Testis (tissue), 3 donors: Measurements from ENCODE around the gene MND1. TPM values are rescaled to one million over a fixed set of nuclear protein-coding genes. Genes with fewer than 3 reads are reported as not detected.

Experiments used
- DNase-seq: peaks from one replicate; pipeline ENCODE4 v3.0.0-alpha.2; 2019
- H3K27ac ChIP-seq, 2 donors: fragments of 200-600 bp; sonication (generic); one replicate each; pipeline ENCODE4 v1.5.1; 2019
- H3K27me3 ChIP-seq: fragments of 200-600 bp; sonication (generic); one replicate; pipeline ENCODE4 v1.5.1; 2019
- H3K36me3 ChIP-seq: fragments of 200-600 bp; sonication (generic); one replicate; pipeline ENCODE4 v1.5.1; 2017; ENCODE audit warnings: low read depth; ENCODE audit errors: missing control alignments
- H3K4me1 ChIP-seq: fragments of 200-600 bp; sonication (generic); one replicate; pipeline ENCODE4 v1.5.1; 2019
- H3K4me3 ChIP-seq, 2 donors: fragments of 200-600 bp; sonication (generic); one replicate each; pipeline ENCODE4 v1.5.1; 2017 to 2019
- H3K9me3 ChIP-seq: fragments of 200-600 bp; sonication (generic); one replicate; pipeline ENCODE4 v1.5.1; 2017
- CTCF ChIP-seq, 3 experiments: fragments of 450-650 bp in 2 of 3; fragments of 200-600 bp in 1 of 3; sonication (generic) in 1 of 3; IDR thresholded peaks; one replicate each; pipeline ENCODE4 v1.5.1; 2016 to 2019; ENCODE audit warnings: antibody characterized with exemption in 3 of 3, mild to moderate bottlenecking in 2 of 3, moderate library complexity in 1 of 3
- POLR2A ChIP-seq: fragments of 450-650 bp; IDR thresholded peaks from one replicate; pipeline ENCODE4 v1.6.1; 2017; ENCODE audit warnings: antibody characterized with exemption, mild to moderate bottlenecking, moderate library complexity
- WGBS, 2 donors: methylation state at CpG; one replicate each; pipeline ENCODE4 v1.1.5; 2018; 5-methylcytosine and 5-hydroxymethylcytosine counted together
- intact Hi-C: fragments of 100-400 bp; cut with DNase I; formaldehyde crosslinking; loops from one replicate; pipeline ENCODE4 v1.15.1; 2023; ENCODE audit warnings: low total_unique reads
- polyA plus RNA-seq: library from polyadenylated mRNA; stranded (reverse); fragments of 350-450 nt; fragmentation: Illumina TruSeq; extraction: RNeasy Lipid Tissue Mini Kit (QIAGEN cat#74804); gene quantifications from one replicate; pipeline ENCODE4 v1.2.3, GENCODE V29; 2014; ENCODE audit warnings: low read depth, low replicate concordance; ENCODE audit not compliant: insufficient read depth
- total RNA-seq, 2 donors: library from RNA; depleted of rRNA; stranded (reverse); fragments of >200 nt; gene quantifications; one replicate each; pipeline ENCODE4 v1.2.3, GENCODE V29; 2016

MND1 gene
- total and polyA plus RNA-seq, 3 donors from 2014 or later, result 8.3 to 17.5 (median 11.4) TPM

GRCh38 chr4:153418558-153418957 lies 74.1 kb downstream of the MND1 start:
- no peak for DNase-seq
- H3K4me1 ChIP-seq, result no peaks in the 10 kb centered on the region
- H3K9me3 ChIP-seq, result no peaks in the 10 kb centered on the region
- 66% methylated on average over 3 of the region's 3 CpGs for WGBS, 2 donors
- no peak overlapping the region for H3K4me3 ChIP-seq
- no peak overlapping the region for H3K27ac ChIP-seq
- no peaks in the 10 kb centered on the region for H3K36me3 ChIP-seq
- TF ChIP-seq POLR2A (no peak), CTCF (IDR thresholded peaks at IDR 0.05) (no peak)
- intact Hi-C loops, result no loop called here
- no peaks in the 10 kb centered on the region for H3K27me3 ChIP-seq

GRCh38 chr4:153419029-153419428 lies 74.5 kb downstream of the MND1 start:
- H3K4me3 ChIP-seq, result no peak overlapping the region
- H3K27ac ChIP-seq, result no peak overlapping the region
- intact Hi-C loops, result no loop called here
- no peak for TF ChIP-seq POLR2A
- no peak for TF ChIP-seq CTCF (IDR thresholded peaks at IDR 0.05)
- H3K4me1 ChIP-seq, result no peaks in the 10 kb centered on the region
- no peak for DNase-seq
- H3K36me3 ChIP-seq, result no peaks in the 10 kb centered on the region
- no peaks in the 10 kb centered on the region for H3K27me3 ChIP-seq
- 82 to 87% methylated on average over 5 of the region's 5 CpGs for WGBS, 2 donors
- H3K9me3 ChIP-seq, result no peaks in the 10 kb centered on the region

- no peaks in the 10 kb centered on the region for H3K4me1 ChIP-seq
- no peaks in the 10 kb centered on the region for H3K9me3 ChIP-seq
- TF ChIP-seq POLR2A (no peak), CTCF (IDR thresholded peaks at IDR 0.05) (no peak)
- no peak for DNase-seq
- H3K4me3 ChIP-seq, result no peak overlapping the region
- WGBS, 2 donors, result 73 to 79% methylated on average over 9 of the region's 9 CpGs
- no peaks in the 10 kb centered on the region for H3K27me3 ChIP-seq
- no peaks in the 10 kb centered on the region for H3K36me3 ChIP-seq
- intact Hi-C loops, result no loop called here
- H3K27ac ChIP-seq, result no peak overlapping the region
Measured at GRCh38 chr4:153419673-153420278, 75.3 kb downstream of the MND1 start.

- DNase-seq, result no peak
- intact Hi-C loops, result no loop called here
- H3K27ac ChIP-seq, result no peak overlapping the region
- no peaks in the 10 kb centered on the region for H3K36me3 ChIP-seq
- H3K27me3 ChIP-seq, result no peaks in the 10 kb centered on the region
- WGBS, 2 donors, result 84 to 97% methylated on average over 2 of the region's 2 CpGs
- no peaks in the 10 kb centered on the region for H3K9me3 ChIP-seq
- H3K4me3 ChIP-seq, result no peak overlapping the region
- H3K4me1 ChIP-seq, result no peaks in the 10 kb centered on the region
- no peak for TF ChIP-seq CTCF (IDR thresholded peaks at IDR 0.05)
- no peak for TF ChIP-seq POLR2A
Measured at GRCh38 chr4:153420361-153420760, 75.9 kb downstream of the MND1 start.

- intact Hi-C loops, result no loop called here
- H3K27ac ChIP-seq, result no peak overlapping the region
- H3K4me1 ChIP-seq, result no peaks in the 10 kb centered on the region
- no peaks in the 10 kb centered on the region for H3K27me3 ChIP-seq
- no peaks in the 10 kb centered on the region for H3K36me3 ChIP-seq
- 76 to 88% methylated on average over 3 of the region's 3 CpGs for whole genome bisulfite sequencing, 2 donors
- H3K9me3 ChIP-seq, result no peaks in the 10 kb centered on the region
- no peak overlapping the region for H3K4me3 ChIP-seq
- no peak for DNase-seq
- TF ChIP-seq POLR2A (no peak), CTCF (IDR thresholded peaks at IDR 0.05) (no peak)
Measured at GRCh38 chr4:153421941-153422340, 77.5 kb downstream of the MND1 start.
